ENCODE results near the gene AKAP9.
"Not testable (repeated sequence)": the region's sequence is repeated elsewhere in the genome, so short reads cannot be mapped to it uniquely, and the experiment has no call there.

DNA sequence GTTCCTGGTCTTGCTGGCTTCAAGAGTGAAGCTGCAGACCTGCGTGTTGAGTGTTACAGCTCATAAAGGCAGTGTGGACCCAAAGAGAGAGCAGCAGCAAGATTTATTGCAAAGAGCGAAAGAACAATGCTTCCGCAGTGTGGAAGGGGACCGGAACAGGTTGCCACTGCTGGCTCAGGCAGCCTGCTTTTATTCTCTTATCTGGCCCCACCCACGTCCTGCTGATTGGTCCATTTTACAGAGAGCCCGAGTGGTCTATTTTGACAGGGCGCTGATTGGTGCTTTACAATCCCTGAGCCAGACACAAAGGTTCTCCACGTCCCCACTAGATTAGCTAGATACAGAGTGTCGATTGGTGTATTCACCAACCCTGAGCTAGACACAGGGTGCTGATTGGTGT is 202.1 kb downstream of the AKAP9 start:
- TF ChIP-seq, protein P1, sequence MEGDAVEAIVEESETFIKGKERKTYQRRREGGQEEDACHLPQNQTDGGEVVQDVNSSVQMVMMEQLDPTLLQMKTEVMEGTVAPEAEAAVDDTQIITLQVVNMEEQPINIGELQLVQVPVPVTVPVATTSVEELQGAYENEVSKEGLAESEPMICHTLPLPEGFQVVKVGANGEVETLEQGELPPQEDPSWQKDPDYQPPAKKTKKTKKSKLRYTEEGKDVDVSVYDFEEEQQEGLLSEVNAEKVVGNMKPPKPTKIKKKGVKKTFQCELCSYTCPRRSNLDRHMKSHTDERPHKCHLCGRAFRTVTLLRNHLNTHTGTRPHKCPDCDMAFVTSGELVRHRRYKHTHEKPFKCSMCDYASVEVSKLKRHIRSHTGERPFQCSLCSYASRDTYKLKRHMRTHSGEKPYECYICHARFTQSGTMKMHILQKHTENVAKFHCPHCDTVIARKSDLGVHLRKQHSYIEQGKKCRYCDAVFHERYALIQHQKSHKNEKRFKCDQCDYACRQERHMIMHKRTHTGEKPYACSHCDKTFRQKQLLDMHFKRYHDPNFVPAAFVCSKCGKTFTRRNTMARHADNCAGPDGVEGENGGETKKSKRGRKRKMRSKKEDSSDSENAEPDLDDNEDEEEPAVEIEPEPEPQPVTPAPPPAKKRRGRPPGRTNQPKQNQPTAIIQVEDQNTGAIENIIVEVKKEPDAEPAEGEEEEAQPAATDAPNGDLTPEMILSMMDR (optimal IDR thresholded peaks at IDR 0.05 in 1 of 3, IDR thresholded peaks at IDR 0.05 in 1 of 3, conservative IDR thresholded peaks at IDR 0.05 in 1 of 3; ENCODE audit: extremely low read depth in 1 of 3, insufficient read depth in 2 of 3, low read length in 3 of 3) = not testable (repeated sequence)
- not testable (repeated sequence) for TF ChIP-seq EZH2 (IDR thresholded peaks at IDR 0.05; ENCODE audit: low read length)
